Glutamatergic neuron (in vitro differentiated cells): ENCODE measurements around the gene DCN. TPM values are rescaled to one million over a fixed set of nuclear protein-coding genes. Genes with fewer than 3 reads are reported as not detected.

Experiments used
- DNase-seq: peaks from one replicate; pipeline ENCODE4 v3.0.0; 2022
- H3K27ac Mint-ChIP-seq: one replicate; pipeline ENCODE4 v1.8.0; 2020; ENCODE audit warnings: mild to moderate bottlenecking, mixed read lengths, inconsistent platforms; ENCODE audit not compliant: unreplicated experiment
- H3K27me3 Mint-ChIP-seq: one replicate; pipeline ENCODE4 v1.8.0; 2020; ENCODE audit warnings: mild to moderate bottlenecking, moderate library complexity, mixed read lengths, inconsistent platforms; ENCODE audit not compliant: unreplicated experiment
- H3K36me3 Mint-ChIP-seq: one replicate; pipeline ENCODE4 v1.8.0; 2020; ENCODE audit warnings: mild to moderate bottlenecking, mixed read lengths, inconsistent platforms; ENCODE audit not compliant: unreplicated experiment
- H3K4me1 Mint-ChIP-seq: one replicate; pipeline ENCODE4 v1.8.0; 2020; ENCODE audit warnings: mild to moderate bottlenecking, low read depth, mixed read lengths, inconsistent platforms; ENCODE audit not compliant: unreplicated experiment
- H3K4me3 Mint-ChIP-seq: one replicate; pipeline ENCODE4 v1.8.0; 2020; ENCODE audit warnings: mild to moderate bottlenecking, mixed read lengths, inconsistent platforms; ENCODE audit not compliant: unreplicated experiment
- H3K9me3 Mint-ChIP-seq: one replicate; pipeline ENCODE4 v1.8.0; 2020; ENCODE audit warnings: mild to moderate bottlenecking, moderate library complexity, mixed read lengths, inconsistent platforms; ENCODE audit not compliant: unreplicated experiment
- total RNA-seq: library from RNA; stranded (reverse); fragmentation: NEBNext Ultra II Directional; extraction: Animal tissue kit (Norgen Biotek cat#: 25700); gene quantifications from one replicate; pipeline ENCODE4 v1.2.1, GENCODE V29; 2021; ENCODE audit not compliant: unreplicated experiment
- TF ChIP-seq, protein P1 (sequence below): fragments of 200-600 bp; sonication (generic); IDR thresholded peaks from one replicate; pipeline ENCODE4 v1.5.0; 2021; ENCODE audit not compliant: partially characterized antibody, unreplicated experiment

Gene DCN
- total RNA-seq, 1 donor from 2014 or later, result not detected

DNA sequence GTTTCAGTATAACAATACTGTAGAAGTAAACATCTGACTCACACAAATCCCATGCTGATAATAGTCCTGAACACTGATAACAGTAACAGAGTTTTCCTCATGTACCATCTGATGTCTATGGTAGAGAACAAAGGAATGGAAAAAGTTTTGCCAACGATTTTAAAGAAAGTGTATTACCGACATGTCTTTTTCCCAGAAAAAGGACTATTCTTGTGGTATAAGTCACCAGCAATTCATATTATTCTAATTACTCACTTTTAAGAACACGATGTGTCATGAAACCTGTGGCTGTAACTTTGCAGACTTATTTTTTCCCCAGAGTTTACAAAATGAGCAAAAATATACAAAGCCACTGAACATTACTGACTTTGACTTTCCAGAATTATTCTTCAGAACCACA, 40.1 kb upstream of the DCN start:
- Mint-ChIP-seq H3K4me3 (no peak overlapping the region), H3K9me3 (no peaks in the 10 kb centered on the region), H3K36me3 (no peaks in the 10 kb centered on the region), H3K27ac (no peak overlapping the region), H3K4me1 (no peaks in the 10 kb centered on the region), H3K27me3 (peaks cover 2% of the 10 kb centered on the region)
- no peak for DNase-seq
- TF ChIP-seq, protein P1, sequence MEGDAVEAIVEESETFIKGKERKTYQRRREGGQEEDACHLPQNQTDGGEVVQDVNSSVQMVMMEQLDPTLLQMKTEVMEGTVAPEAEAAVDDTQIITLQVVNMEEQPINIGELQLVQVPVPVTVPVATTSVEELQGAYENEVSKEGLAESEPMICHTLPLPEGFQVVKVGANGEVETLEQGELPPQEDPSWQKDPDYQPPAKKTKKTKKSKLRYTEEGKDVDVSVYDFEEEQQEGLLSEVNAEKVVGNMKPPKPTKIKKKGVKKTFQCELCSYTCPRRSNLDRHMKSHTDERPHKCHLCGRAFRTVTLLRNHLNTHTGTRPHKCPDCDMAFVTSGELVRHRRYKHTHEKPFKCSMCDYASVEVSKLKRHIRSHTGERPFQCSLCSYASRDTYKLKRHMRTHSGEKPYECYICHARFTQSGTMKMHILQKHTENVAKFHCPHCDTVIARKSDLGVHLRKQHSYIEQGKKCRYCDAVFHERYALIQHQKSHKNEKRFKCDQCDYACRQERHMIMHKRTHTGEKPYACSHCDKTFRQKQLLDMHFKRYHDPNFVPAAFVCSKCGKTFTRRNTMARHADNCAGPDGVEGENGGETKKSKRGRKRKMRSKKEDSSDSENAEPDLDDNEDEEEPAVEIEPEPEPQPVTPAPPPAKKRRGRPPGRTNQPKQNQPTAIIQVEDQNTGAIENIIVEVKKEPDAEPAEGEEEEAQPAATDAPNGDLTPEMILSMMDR, result no peak

DNA sequence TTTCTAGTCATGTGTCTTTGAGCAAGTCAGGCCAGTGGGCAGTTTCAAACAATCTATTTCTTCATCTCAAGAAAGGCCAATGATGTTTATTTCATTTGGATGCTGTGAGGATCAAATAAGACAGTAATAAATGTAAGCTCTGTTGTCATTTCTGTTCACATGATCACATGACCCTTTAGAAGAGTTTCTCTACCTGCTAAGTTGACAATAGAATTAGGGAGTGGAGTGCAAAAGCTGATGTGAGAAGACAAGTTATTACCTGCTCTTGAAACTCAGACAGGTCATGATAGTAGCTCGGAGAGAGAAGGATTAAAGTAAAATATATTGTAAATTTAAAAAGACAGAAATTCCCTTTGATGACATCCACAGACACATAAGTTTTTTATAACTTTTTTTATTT, 37.3 kb upstream of the DCN start:
- no peak for DNase-seq
- H3K4me3 Mint-ChIP-seq, result no peak overlapping the region
- no peaks in the 10 kb centered on the region for H3K36me3 Mint-ChIP-seq
- no peak overlapping the region for H3K27ac Mint-ChIP-seq
- no peaks in the 10 kb centered on the region for H3K27me3 Mint-ChIP-seq
- TF ChIP-seq, protein P1, result no peak
- no peaks in the 10 kb centered on the region for H3K9me3 Mint-ChIP-seq
- H3K4me1 Mint-ChIP-seq, result no peaks in the 10 kb centered on the region

DNA sequence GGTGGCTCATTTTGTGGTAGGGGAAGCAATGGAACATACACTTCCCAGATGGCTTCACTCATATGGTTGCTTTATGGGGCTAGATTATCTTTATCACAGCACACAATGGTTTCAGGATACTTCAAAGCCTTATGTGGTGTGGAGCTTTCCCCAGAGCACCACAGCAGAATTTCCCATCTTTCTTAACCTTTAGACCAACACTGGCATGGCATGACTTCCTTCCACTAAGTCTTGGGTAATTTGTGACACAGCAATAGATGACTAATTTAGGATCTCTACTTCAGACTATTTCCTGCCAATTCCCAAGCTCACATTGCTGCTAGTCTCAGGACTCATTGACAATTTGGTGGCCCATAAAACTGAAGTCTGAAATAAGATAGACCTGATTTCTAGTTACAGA, 36.9 kb upstream of the DCN start:
- TF ChIP-seq, protein P1, result no peak
- DNase-seq, result no peak
- H3K4me3 Mint-ChIP-seq, result no peak overlapping the region
- no peaks in the 10 kb centered on the region for H3K4me1 Mint-ChIP-seq
- H3K27me3 Mint-ChIP-seq, result no peaks in the 10 kb centered on the region
- no peaks in the 10 kb centered on the region for H3K9me3 Mint-ChIP-seq
- no peak overlapping the region for H3K27ac Mint-ChIP-seq
- H3K36me3 Mint-ChIP-seq, result no peaks in the 10 kb centered on the region

DNA sequence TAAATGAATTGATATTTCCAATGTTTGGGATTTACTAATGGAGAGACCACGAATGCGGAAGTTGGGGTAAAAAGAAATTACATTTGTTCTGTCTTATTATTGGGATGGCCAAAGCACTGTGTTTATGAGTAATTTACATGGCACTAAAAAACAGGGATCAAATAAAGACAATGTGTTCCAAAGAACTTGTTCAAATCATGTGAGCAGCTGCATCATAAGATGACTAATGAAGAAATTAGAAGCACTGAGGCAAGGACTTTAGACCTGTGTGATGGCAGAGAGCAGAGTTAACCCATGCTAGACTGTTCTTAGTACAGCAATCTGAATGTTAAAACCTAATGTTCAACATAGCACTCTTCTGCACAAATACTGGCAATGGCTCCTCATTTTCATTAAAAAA, 34.3 kb upstream of the DCN start:
- H3K9me3 Mint-ChIP-seq, result no peaks in the 10 kb centered on the region
- TF ChIP-seq, protein P1, result no peak
- no peak overlapping the region for H3K4me3 Mint-ChIP-seq

DNA sequence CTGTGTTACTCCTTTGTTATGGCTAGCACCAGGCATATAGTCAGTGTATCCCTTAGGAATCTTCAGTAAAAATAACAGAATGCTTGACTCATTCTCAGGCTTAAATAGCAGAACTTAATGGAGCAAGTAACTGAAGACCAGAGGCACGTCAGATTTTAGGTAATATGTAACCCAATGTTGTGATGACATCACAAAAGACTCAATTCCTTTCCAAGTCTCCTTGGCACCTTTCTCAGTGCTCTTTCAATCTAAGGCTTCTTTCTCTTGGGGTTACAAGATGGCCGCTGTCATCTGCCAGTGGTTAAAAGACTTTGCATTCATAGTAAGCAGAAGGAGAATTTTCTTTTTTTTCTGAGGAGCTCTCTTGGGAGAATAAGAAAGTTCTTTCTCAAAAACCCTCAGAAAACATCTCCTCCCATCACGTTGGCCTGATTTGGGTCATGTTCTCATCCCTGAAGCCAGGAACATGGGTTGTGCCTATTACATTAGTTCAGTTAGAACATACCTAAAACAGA, 33.4 kb upstream of the DCN start:
- Mint-ChIP-seq H3K27ac (no peak overlapping the region), H3K9me3 (no peaks in the 10 kb centered on the region), H3K4me3 (no peak overlapping the region)

More for the DNA sequence above, 34.3 kb upstream of the DCN start:
- Mint-ChIP-seq H3K27me3 (no peaks in the 10 kb centered on the region), H3K36me3 (no peaks in the 10 kb centered on the region), H3K4me1 (no peaks in the 10 kb centered on the region), H3K27ac (no peak overlapping the region)
- no peak for DNase-seq

More for the DNA sequence above, 33.4 kb upstream of the DCN start:
- Mint-ChIP-seq H3K4me1 (no peaks in the 10 kb centered on the region), H3K36me3 (no peaks in the 10 kb centered on the region), H3K27me3 (no peaks in the 10 kb centered on the region)
- TF ChIP-seq, protein P1, result no peak
- DNase-seq, result no peak
